ENCODE measurements around the gene POLD2.

The POLD2 gene

DNA sequence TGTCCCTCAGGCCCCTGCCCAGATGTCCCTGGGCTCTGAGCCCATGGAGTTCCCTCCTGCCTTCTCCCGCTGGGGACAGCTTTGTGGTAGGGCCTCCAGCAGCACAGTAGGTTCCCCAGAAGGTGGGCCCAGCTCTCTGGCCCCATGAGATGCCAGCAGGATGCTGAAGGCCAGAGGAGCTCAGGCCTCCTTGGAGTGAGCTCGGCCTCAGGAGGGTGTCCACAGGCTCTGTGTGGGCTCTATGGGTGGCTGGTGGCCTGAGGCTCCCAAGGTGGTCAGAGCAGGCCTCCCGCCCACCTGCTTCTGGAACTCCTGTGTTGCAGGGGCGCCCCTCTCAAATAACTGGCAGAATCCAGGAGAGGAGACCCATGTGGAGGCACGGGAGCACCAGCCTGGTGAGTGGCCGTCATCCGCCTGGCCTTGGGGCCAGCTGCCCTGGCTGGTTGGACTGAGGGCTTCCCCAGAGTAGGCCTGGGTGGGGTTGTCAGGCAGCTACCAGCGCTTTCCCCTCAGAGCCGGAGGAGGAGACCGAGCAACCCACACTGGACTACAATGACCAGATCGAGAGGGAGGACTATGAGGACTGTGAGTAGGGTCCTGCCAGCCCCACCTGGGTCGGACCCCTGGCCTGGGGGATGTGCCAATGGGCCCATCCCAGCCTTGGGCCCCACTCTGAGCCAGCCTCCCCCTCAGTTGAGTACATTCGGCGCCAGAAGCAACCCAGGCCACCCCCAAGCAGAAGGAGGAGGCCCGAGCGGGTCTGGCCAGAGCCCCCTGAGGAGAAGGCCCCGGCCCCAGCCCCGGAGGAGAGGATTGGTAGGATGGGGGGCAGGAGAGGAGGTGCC lies 16.0 kb downstream of the POLD2 start:
- TF ChIP-seq EZH2phosphoT487 (IDR thresholded peaks at IDR 0.05; ENCODE audit: borderline replicate concordance, low read length): no peak
- TF ChIP-seq, protein P1, sequence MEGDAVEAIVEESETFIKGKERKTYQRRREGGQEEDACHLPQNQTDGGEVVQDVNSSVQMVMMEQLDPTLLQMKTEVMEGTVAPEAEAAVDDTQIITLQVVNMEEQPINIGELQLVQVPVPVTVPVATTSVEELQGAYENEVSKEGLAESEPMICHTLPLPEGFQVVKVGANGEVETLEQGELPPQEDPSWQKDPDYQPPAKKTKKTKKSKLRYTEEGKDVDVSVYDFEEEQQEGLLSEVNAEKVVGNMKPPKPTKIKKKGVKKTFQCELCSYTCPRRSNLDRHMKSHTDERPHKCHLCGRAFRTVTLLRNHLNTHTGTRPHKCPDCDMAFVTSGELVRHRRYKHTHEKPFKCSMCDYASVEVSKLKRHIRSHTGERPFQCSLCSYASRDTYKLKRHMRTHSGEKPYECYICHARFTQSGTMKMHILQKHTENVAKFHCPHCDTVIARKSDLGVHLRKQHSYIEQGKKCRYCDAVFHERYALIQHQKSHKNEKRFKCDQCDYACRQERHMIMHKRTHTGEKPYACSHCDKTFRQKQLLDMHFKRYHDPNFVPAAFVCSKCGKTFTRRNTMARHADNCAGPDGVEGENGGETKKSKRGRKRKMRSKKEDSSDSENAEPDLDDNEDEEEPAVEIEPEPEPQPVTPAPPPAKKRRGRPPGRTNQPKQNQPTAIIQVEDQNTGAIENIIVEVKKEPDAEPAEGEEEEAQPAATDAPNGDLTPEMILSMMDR (IDR thresholded peaks at IDR 0.05; ENCODE audit: low read depth, low read length, poor library complexity, severe bottlenecking): no peak
- Histone ChIP-seq H3K4me1 (ENCODE audit: control insufficient read depth, low read length) (peaks cover 5% of the 10 kb centered on the region; the same call in 1 of the 2 replicates), H3K9me3 (ENCODE audit: control insufficient read depth, insufficient read depth, low read length) (no peaks in the 10 kb centered on the region), H3K36me3 (ENCODE audit: control insufficient read depth, low read length) (no peaks in the 10 kb centered on the region), H3K27me3 (ENCODE audit: control insufficient read depth, low read length) (peaks cover 34% of the 10 kb centered on the region), H3K79me2 (ENCODE audit: control insufficient read depth, low read length) (no peaks in the 10 kb centered on the region), H3K27ac (ENCODE audit: low read depth, low read length) (no peak overlapping the region), H3K9me2 (replicated peaks; ENCODE audit: control insufficient read depth, low read length) (no peaks in the 10 kb centered on the region), H3K4me2 (ENCODE audit: low read length) (no peak overlapping the region), H4K20me1 (ENCODE audit: control insufficient read depth, insufficient read depth, low read depth, low read length) (no peaks in the 10 kb centered on the region), H3F3A (ENCODE audit: control insufficient read depth, insufficient read depth) (peaks cover 2% of the 10 kb centered on the region; the same call in 1 of the 2 replicates), H3K4me3 (ENCODE audit: low read length) (no peak overlapping the region)

DNA sequence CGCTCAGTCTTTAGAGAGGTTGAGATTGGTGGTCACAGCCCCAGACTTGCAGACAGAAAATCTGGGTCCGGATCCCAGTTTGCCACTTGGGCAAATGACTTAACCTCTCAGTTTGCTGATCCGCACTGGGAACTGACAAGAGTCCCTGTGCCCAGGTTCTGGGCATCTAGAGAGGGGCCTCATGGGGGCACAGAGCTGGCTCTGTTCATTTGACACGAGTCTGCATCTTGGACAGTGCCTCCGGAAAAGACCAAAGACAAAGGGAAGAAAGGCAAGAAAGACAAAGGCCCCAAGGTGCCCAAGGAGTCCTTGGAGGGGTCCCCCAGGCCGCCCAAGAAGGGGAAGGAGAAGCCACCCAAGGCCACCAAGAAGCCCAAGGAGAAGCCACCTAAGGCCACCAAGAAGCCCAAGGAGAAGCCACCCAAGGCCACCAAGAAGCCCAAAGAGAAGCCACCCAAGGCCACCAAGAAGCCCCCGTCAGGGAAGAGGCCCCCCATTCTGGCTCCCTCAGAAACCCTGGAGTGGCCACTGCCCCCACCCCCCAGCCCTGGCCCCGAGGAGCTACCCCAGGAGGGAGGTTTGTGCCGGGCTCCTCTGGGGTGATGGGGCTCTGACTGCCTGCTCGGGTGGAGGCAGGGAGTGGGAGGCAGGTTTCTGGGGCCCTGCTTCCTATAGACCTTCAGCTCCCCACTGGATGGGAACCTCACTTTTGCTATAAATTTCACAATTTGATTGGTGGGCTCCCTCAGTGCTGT lies 16.9 kb downstream of the POLD2 start:
- Histone ChIP-seq H3K9me3 (ENCODE audit: control insufficient read depth, insufficient read depth, low read length) (no peaks in the 10 kb centered on the region), H3F3A (ENCODE audit: control insufficient read depth, insufficient read depth) (peaks cover 4% of the 10 kb centered on the region; the same call in 1 of the 2 replicates), H3K79me2 (ENCODE audit: control insufficient read depth, low read length) (no peaks in the 10 kb centered on the region), H3K27me3 (ENCODE audit: control insufficient read depth, low read length) (peaks cover 34% of the 10 kb centered on the region), H3K4me2 (ENCODE audit: low read length) (no peak overlapping the region), H3K4me1 (ENCODE audit: control insufficient read depth, low read length) (peaks cover 7% of the 10 kb centered on the region), H3K9me2 (replicated peaks; ENCODE audit: control insufficient read depth, low read length) (no peaks in the 10 kb centered on the region), H3K36me3 (ENCODE audit: control insufficient read depth, low read length) (no peaks in the 10 kb centered on the region), H4K20me1 (ENCODE audit: control insufficient read depth, insufficient read depth, low read depth, low read length) (no peaks in the 10 kb centered on the region), H3K4me3 (ENCODE audit: low read length) (no peak overlapping the region), H3K27ac (ENCODE audit: low read depth, low read length) (no peak overlapping the region)
- no peak for TF ChIP-seq EZH2phosphoT487 (IDR thresholded peaks at IDR 0.05; ENCODE audit: borderline replicate concordance, low read length)
- TF ChIP-seq, protein P1 (IDR thresholded peaks at IDR 0.05; ENCODE audit: low read depth, low read length, poor library complexity, severe bottlenecking): no peak

DNA sequence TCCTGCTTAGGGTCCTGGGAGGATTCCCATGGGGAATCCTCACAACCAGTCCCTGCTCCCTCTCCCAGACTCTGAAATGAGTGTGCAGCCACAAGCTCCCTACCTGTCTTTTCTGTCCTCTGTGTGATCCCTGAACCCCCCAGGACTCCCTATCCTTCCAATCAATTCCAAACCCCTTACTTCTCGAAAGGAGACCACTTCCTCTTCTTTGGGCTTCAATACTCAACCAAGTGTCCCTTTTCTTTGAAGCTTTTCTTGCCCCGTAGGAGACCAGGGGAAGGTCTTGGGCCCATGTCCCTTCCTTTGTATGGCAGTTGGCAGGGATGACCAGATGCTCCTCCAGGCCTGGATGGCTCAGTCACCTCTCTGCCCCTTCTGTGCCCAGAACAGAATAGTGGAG lies 17.5 kb downstream of the POLD2 start:
- Histone ChIP-seq H3K79me2 (ENCODE audit: control insufficient read depth, low read length) (no peaks in the 10 kb centered on the region), H3K27me3 (ENCODE audit: control insufficient read depth, low read length) (peaks cover 34% of the 10 kb centered on the region), H3F3A (ENCODE audit: control insufficient read depth, insufficient read depth) (peaks cover 4% of the 10 kb centered on the region; the same call in 1 of the 2 replicates), H3K9me3 (ENCODE audit: control insufficient read depth, insufficient read depth, low read length) (no peaks in the 10 kb centered on the region), H3K4me3 (ENCODE audit: low read length) (no peak overlapping the region), H3K36me3 (ENCODE audit: control insufficient read depth, low read length) (no peaks in the 10 kb centered on the region), H3K4me1 (ENCODE audit: control insufficient read depth, low read length) (peaks cover 13% of the 10 kb centered on the region), H3K4me2 (ENCODE audit: low read length) (no peak overlapping the region), H3K9me2 (replicated peaks; ENCODE audit: control insufficient read depth, low read length) (no peaks in the 10 kb centered on the region), H3K27ac (ENCODE audit: low read depth, low read length) (no peak overlapping the region), H4K20me1 (ENCODE audit: control insufficient read depth, insufficient read depth, low read depth, low read length) (no peaks in the 10 kb centered on the region)
- TF ChIP-seq, protein P1 (IDR thresholded peaks at IDR 0.05; ENCODE audit: low read depth, low read length, poor library complexity, severe bottlenecking): no peak
- no peak for TF ChIP-seq EZH2phosphoT487 (IDR thresholded peaks at IDR 0.05; ENCODE audit: borderline replicate concordance, low read length)

Data from DOHH2 (cell line).